ENCODE results near the gene AREL1. TPM values are rescaled to one million over a fixed set of nuclear protein-coding genes. Genes with fewer than 3 reads are reported as not detected.

Gene AREL1
- total RNA-seq, 1 donor from 2014 or later, result 21.8 TPM

GRCh38 chr14:74612350-74613021 is 100.4 kb downstream of the AREL1 start:
- DNase-seq (ENCODE audit: low read depth in 2 of 2), result peak in 1 of 2 donors; percentile 85

- peak in 1 of 2 donors; percentile 61 for DNase-seq (ENCODE audit: low read depth in 2 of 2)
Measured at GRCh38 chr14:74611650-74612349, 101.1 kb downstream of the AREL1 start, which contains the start of gene LTBP2. TSS of gene LTBP2 (minus strand) at chr14:74612237. CDS start at chr14:74611944, 293 bp downstream.

Other genes with a start within 250 kb of the AREL1 start
- gene NPC2, start 219.8 kb downstream of the AREL1 start, total RNA-seq, result 128 and 259 TPM in 2 replicates
- gene ISCA2, start 219.3 kb downstream of the AREL1 start, total RNA-seq, result 11.6 and 14.2 TPM in 2 replicates
- gene LTBP2, start 100.8 kb downstream of the AREL1 start, total RNA-seq, result 15.7 and 22.7 TPM in 2 replicates
- 14.4 and 15.7 TPM in 2 replicates for gene FCF1, start 64 bp upstream of the AREL1 start, total RNA-seq
- gene YLPM1, start 50.2 kb upstream of the AREL1 start, total RNA-seq, result 14.5 and 21.0 TPM in 2 replicates
- gene PROX2, start 163.1 kb upstream of the AREL1 start, total RNA-seq, result not detected in 2 replicates
- 41.5 and 49.9 TPM in 2 replicates for gene DLST, start 168.8 kb upstream of the AREL1 start, total RNA-seq
- gene RPS6KL1, start 210.2 kb upstream of the AREL1 start, total RNA-seq, result 5.6 and 6.6 TPM in 2 replicates
- 34.1 and 44.8 TPM in 2 replicates for gene PGF, start 242.5 kb upstream of the AREL1 start, total RNA-seq